Left lobe of liver (tissue), 2 donors: ENCODE data around the gene SCYL2. TPM values are rescaled to one million over a fixed set of nuclear protein-coding genes. Genes with fewer than 3 reads are reported as not detected.

ENCODE experiments used
- ATAC-seq: fragments of 200-7000 bp; cut with Tn5 transposase; one replicate; pipeline ENCODE4 v1.9.1; 2020; ENCODE audit warnings: mild to moderate bottlenecking, moderate library complexity
- DNase-seq: peaks from one replicate; pipeline ENCODE4 v3.0.0-alpha.2; 2020; ENCODE audit warnings: low spot score
- total RNA-seq: library from RNA; stranded (reverse); gene quantifications from one replicate; pipeline ENCODE4 v1.2.1, GENCODE V29; 2021
- donor health status: DM: no; HTN: no; CAD: no; lungs with moderate emphysema.
- donor health status: DM: no; HTN: yes; CAD: no.

Gene SCYL2
- total RNA-seq, 1 donor from 2014 or later = 24.2 TPM

- no peak for DNase-seq
These were observed 106.1 kb downstream of the SCYL2 start for GRCh38 chr12:100372853-100373640.

GRCh38 chr12:100375038-100375735, 108.2 kb downstream of the SCYL2 start:
- ATAC-seq (peak; percentile 28), DNase-seq (no peak)

More at GRCh38 chr12:100372853-100373640, 106.1 kb downstream of the SCYL2 start:
- ATAC-seq = no peak

GRCh38 chr12:100376161-100376560, 109.2 kb downstream of the SCYL2 start:
- DNase-seq (no peak), ATAC-seq (no peak)

GRCh38 chr12:100381379-100381778, 114.4 kb downstream of the SCYL2 start:
- no peak for DNase-seq

GRCh38 chr12:100382338-100382737, 115.4 kb downstream of the SCYL2 start:
- ATAC-seq (no peak), DNase-seq (no peak)

More at GRCh38 chr12:100381379-100381778, 114.4 kb downstream of the SCYL2 start:
- ATAC-seq = no peak

GRCh38 chr12:100383586-100384558, 116.9 kb downstream of the SCYL2 start:
- no peak for DNase-seq
- ATAC-seq = no peak

- DNase-seq (no peak), ATAC-seq (no peak)
These were observed 117.6 kb downstream of the SCYL2 start for GRCh38 chr12:100384559-100384935.

GRCh38 chr12:100388382-100388781, 121.4 kb downstream of the SCYL2 start:
- no peak for DNase-seq
- no peak for ATAC-seq

Other genes starting within 250 kb of the SCYL2 start
- 28.3 TPM for gene BLTP3B, start 124.3 kb upstream of the SCYL2 start, total RNA-seq
- gene ACTR6, start 66.4 kb upstream of the SCYL2 start, total RNA-seq = 10.2 TPM
- gene DEPDC4, start 98 bp upstream of the SCYL2 start, total RNA-seq = 2.5 TPM
- 0.23 TPM for gene SLC17A8, start 89.9 kb downstream of the SCYL2 start, total RNA-seq
- 61.6 TPM for gene NR1H4, start 206.7 kb downstream of the SCYL2 start, total RNA-seq